HCT116 (cell line): ENCODE data around the gene FBH1. TPM values are rescaled to one million over a fixed set of nuclear protein-coding genes. Genes with fewer than 3 reads are reported as not detected.

Experiments
- ATAC-seq: fragments of 200-7000 bp; cut with Tn5 transposase; 2 replicates; pipeline ENCODE4 v1.9.1; 2020; ENCODE audit warnings: mild to moderate bottlenecking, moderate library complexity
- BruUV-seq: library from RNA; stranded (reverse); fragments of 400-500 nt; replicated peaks from 2 replicates; lab custom pipeline; 2021; lab: Mats Ljungman, UMichigan
- CTCF ChIA-PET: fragments of 300-600 bp; sonication (Branson Sonifier 250); formaldehyde crosslinking; loops from one replicate; lab custom pipeline; 2021; ENCODE audit warnings: antibody characterized with exemption; lab: Charles Lee
- POLR2A ChIA-PET: fragments of 300-600, 350-600 bp; sonication (Branson Sonifier 250); formaldehyde crosslinking; loops from one replicate; lab custom pipeline; 2021; ENCODE audit warnings: antibody characterized with exemption; lab: Charles Lee
- RAD21 ChIA-PET, 2 experiments: fragments of 300-600 bp; sonication (Branson Sonifier 250); formaldehyde crosslinking; loops; one replicate each; lab custom pipeline; 2023; ENCODE audit warnings: low total read pairs in 2 of 2; ENCODE audit not compliant: uncharacterized antibody in 2 of 2, unreplicated experiment in 2 of 2, low non-redundant PET in 1 of 2; lab: Charles Lee
- DNase-seq: peaks from one replicate; pipeline ENCODE4 v3.0.0-alpha.2; 2010; ENCODE audit warnings: low read depth, low spot score
- H2AFZ ChIP-seq: fragments of 200-600 bp; shearing (Covaris generic), sonication (generic); 2 replicates; pipeline ENCODE4 v1.6.1; 2017; ENCODE audit warnings: low read depth, mixed run types, mixed read lengths, antibody characterized with exemption, low read length; ENCODE audit not compliant: poor library complexity, severe bottlenecking
- H3K27ac ChIP-seq: 2 replicates; pipeline ENCODE4 v1.5.1; 2012; ENCODE audit warnings: low read depth, low read length
- H3K27me3 ChIP-seq: fragments of 200-600 bp; sonication (generic); 2 replicates; pipeline ENCODE4 v1.6.1; 2016; ENCODE audit warnings: mixed run types, low read length, mixed read lengths; ENCODE audit not compliant: insufficient read depth
- H3K36me3 ChIP-seq, 2 experiments: fragments of 200-500 bp in 1 of 2; fragments of 200-600 bp in 1 of 2; sonication (Bioruptor generic) in 1 of 2; sonication (generic) in 1 of 2; 2 replicates each; pipeline versions ENCODE4 v1.5.1 to v1.6.1; 2014 to 2016; ENCODE audit warnings: low read length in 2 of 2, inconsistent platforms in 1 of 2, mixed read lengths in 1 of 2, mixed run types in 1 of 2; ENCODE audit not compliant: insufficient read depth in 2 of 2, control insufficient read depth in 1 of 2
- H3K4me1 ChIP-seq, 2 experiments: fragments of 200-600 bp in 1 of 2; sonication (generic) in 1 of 2; 2 replicates each; pipeline versions ENCODE4 v1.5.1 to v1.6.1; 2012 to 2017; ENCODE audit warnings: low read length in 2 of 2, inconsistent platforms in 1 of 2, mild to moderate bottlenecking in 1 of 2, mixed read lengths in 1 of 2, mixed run types in 1 of 2, moderate library complexity in 1 of 2; ENCODE audit not compliant: insufficient read depth in 2 of 2, control insufficient read depth in 1 of 2
- H3K4me2 ChIP-seq: fragments of 200-600 bp; sonication (generic); 2 replicates; pipeline ENCODE4 v1.6.1; 2017; ENCODE audit warnings: mixed run types, low read length, mixed read lengths
- H3K4me3 ChIP-seq, 2 experiments: fragments of 200-600 bp in 1 of 2; sonication (generic) in 1 of 2; replicated peaks in 1 of 2; 2 replicates each; pipeline ENCODE4 v1.5.1; 2011 to 2016; ENCODE audit warnings: low read length in 2 of 2, control low read depth in 1 of 2, low read depth in 1 of 2, mild to moderate bottlenecking in 1 of 2, mixed read lengths in 1 of 2, mixed run types in 1 of 2
- H3K79me2 ChIP-seq: fragments of 200-600 bp; sonication (generic); 2 replicates; pipeline ENCODE4 v1.6.1; 2017; ENCODE audit warnings: mild to moderate bottlenecking, mixed run types, low read length, moderate library complexity, mixed read lengths; ENCODE audit not compliant: insufficient read depth
- H3K9ac ChIP-seq: fragments of 200-600 bp; sonication (generic); 2 replicates; pipeline ENCODE4 v1.6.1; 2016; ENCODE audit warnings: low read length, mixed read lengths
- H3K9me2 ChIP-seq: fragments of 200-600 bp; sonication (generic), shearing (Covaris generic); 2 replicates; pipeline ENCODE4 v1.6.1; 2017; ENCODE audit warnings: mixed run types, mild to moderate bottlenecking, moderate library complexity; ENCODE audit not compliant: insufficient read depth
- H3K9me3 ChIP-seq, 2 experiments: fragments of 200-500 bp in 1 of 2; fragments of 200-600 bp in 1 of 2; sonication (Bioruptor generic) in 1 of 2; sonication (generic) in 1 of 2; 2 replicates each; pipeline ENCODE4 v1.6.1; 2014 to 2017; ENCODE audit warnings: low read length in 2 of 2, mixed read lengths in 2 of 2, inconsistent platforms in 1 of 2, low read depth in 1 of 2, mild to moderate bottlenecking in 1 of 2, mixed run types in 1 of 2, moderate library complexity in 1 of 2; ENCODE audit not compliant: control insufficient read depth in 1 of 2, insufficient read depth in 1 of 2
- H4K20me1 ChIP-seq: fragments of 200-600 bp; sonication (generic), shearing (Covaris generic); 2 replicates; pipeline ENCODE4 v1.6.1; 2017; ENCODE audit warnings: mixed run types, mild to moderate bottlenecking, moderate library complexity; ENCODE audit not compliant: insufficient read depth
- EGR1 ChIP-seq: IDR thresholded peaks from 2 replicates; pipeline ENCODE4 v1.6.1; 2012; ENCODE audit warnings: low read depth
- ELF1 ChIP-seq: IDR thresholded peaks from 2 replicates; pipeline ENCODE4 v1.6.1; 2012; ENCODE audit warnings: low read depth, borderline replicate concordance
- EZH2 ChIP-seq: fragments of 200-600 bp; sonication (generic); IDR thresholded peaks from 2 replicates; pipeline ENCODE4 v1.6.1; 2017; ENCODE audit warnings: antibody characterized with exemption, mixed run types
- EZH2phosphoT487 ChIP-seq: fragments of 200-600 bp; IDR thresholded peaks from 2 replicates; pipeline ENCODE4 v1.6.1; 2018; ENCODE audit warnings: antibody characterized with exemption, borderline replicate concordance
- FOSL1 ChIP-seq: IDR thresholded peaks from 2 replicates; pipeline ENCODE4 v1.6.1; 2012; ENCODE audit warnings: low read depth
- JUND ChIP-seq: IDR thresholded peaks from 2 replicates; pipeline ENCODE4 v1.6.1; 2012
- POLR2A ChIP-seq: IDR thresholded peaks from 2 replicates; pipeline ENCODE4 v1.7.0; 2011; ENCODE audit warnings: borderline replicate concordance; ENCODE audit not compliant: insufficient read depth, insufficient read length; ENCODE audit errors: extremely low read depth
- POLR2AphosphoS5 ChIP-seq: IDR thresholded peaks from 2 replicates; pipeline ENCODE4 v1.6.1; 2011; ENCODE audit warnings: mild to moderate bottlenecking, low read depth, low read length, moderate library complexity
- RAD21 ChIP-seq: IDR thresholded peaks from 2 replicates; pipeline ENCODE4 v1.6.1; 2012; ENCODE audit warnings: low read depth, mild to moderate bottlenecking
- SIN3A ChIP-seq: IDR thresholded peaks from 2 replicates; pipeline ENCODE4 v1.6.1; 2012; ENCODE audit warnings: low read depth
- SP1 ChIP-seq: IDR thresholded peaks from 2 replicates; pipeline ENCODE4 v1.6.1; 2012; ENCODE audit warnings: low read depth
- SRF ChIP-seq: IDR thresholded peaks from 2 replicates; pipeline ENCODE4 v1.6.1; 2012; ENCODE audit warnings: low read depth
- TCF7L2 ChIP-seq: IDR thresholded peaks from 2 replicates; pipeline ENCODE4 v1.7.0; 2011; ENCODE audit warnings: borderline replicate concordance, inconsistent platforms; ENCODE audit not compliant: insufficient read depth, insufficient read length; ENCODE audit errors: extremely low read depth
- ZFX ChIP-seq: fragments of 450-650 bp; IDR thresholded peaks from 2 replicates; pipeline ENCODE4 v1.6.1; 2017
- ZNF274 ChIP-seq: fragments of 200-500 bp; sonication (Bioruptor generic); IDR thresholded peaks from 2 replicates; pipeline ENCODE4 v1.6.1; 2014; ENCODE audit warnings: mild to moderate bottlenecking, low read depth, low read length, inconsistent platforms
- intact Hi-C: fragments of 100-400 bp; cut with micrococcal nuclease; formaldehyde crosslinking; loops from 2 replicates; pipeline ENCODE4 v1.10.0; 2022
- total RNA-seq: library from RNA; stranded (reverse); gene quantifications from one replicate; pipeline ENCODE4 v1.2.1, GENCODE V29; 2021; ENCODE audit not compliant: unreplicated experiment
- TF ChIP-seq, protein P1 (sequence below), 3 experiments: fragments of 200-600 bp in 1 of 3; sonication (generic) in 1 of 3; IDR thresholded peaks in 2 of 3; conservative IDR thresholded peaks in 1 of 3; 2 replicates each; pipeline ENCODE4 v1.5.1; 2012 to 2017; ENCODE audit warnings: low read depth in 2 of 3, low read length in 2 of 3, antibody characterized with exemption in 1 of 3, borderline replicate concordance in 1 of 3, control low read depth in 1 of 3, mild to moderate bottlenecking in 1 of 3, mixed read lengths in 1 of 3, mixed run types in 1 of 3, moderate library complexity in 1 of 3; ENCODE audit not compliant: insufficient read depth in 1 of 3
- TF ChIP-seq, protein P2 (sequence below): IDR thresholded peaks from 2 replicates; pipeline ENCODE4 v1.6.1; 2012
- TF ChIP-seq, protein P3 (sequence below): IDR thresholded peaks from 2 replicates; pipeline ENCODE4 v1.6.1; 2011; ENCODE audit warnings: mild to moderate bottlenecking, low read length, moderate library complexity; ENCODE audit not compliant: insufficient replicate concordance; ENCODE audit errors: extremely low read depth
- TF ChIP-seq, protein P4 (sequence below): IDR thresholded peaks from 2 replicates; pipeline ENCODE4 v1.6.1; 2012; ENCODE audit warnings: low read depth

FBH1 gene
- total RNA-seq, 1 experiment from 2014 or later, result 70.2 TPM

DNA sequence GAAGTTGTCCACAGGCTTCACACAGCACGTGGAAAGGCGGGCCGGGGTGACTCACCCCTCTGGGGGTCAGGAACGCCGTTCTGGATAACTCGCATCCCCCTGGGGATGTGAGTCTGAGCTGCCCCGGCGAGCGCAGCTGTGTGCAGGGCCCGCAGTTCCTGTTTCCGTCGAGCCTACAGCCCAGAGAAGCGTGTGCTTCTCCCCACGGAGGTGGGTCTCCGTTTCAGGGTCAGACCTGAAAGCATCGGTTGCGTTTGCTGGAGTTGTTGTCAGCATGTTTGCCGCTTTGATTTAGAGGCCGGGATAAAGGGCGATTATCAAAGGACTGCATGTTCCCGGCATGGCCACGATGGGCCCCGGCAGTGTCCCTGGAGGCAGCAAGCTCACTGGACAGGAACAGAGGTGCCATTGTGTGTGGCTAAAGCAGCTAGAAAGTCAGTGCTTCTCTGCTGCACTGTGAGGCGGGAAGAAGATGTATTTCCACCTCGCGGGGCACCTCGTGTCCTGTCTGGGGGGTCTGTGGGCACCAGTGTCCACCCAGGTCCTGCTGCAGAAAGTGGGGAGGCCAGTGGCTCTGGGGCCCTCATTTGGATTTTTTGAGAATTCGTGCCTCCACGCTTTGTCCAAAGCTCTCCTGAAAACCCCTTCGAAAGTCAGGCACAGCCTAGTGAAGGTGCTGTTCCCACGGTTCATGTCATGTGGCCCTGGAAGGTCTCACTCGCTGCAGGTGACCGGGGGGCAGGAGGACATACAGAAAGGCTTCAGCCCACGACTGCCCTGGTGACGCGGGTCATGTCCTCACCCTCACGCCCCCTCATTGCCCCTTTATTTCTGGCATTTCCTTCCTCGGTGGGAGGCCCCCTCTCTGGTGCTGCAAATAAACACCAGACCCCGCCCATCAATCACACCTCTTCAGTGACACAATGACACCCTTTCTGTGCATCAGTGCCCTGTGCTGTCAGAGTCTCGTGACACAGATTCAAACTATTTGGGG, 49.4 kb upstream of the FBH1 start:
- H3K79me2 ChIP-seq, result no peaks in the 10 kb centered on the region
- no peaks in the 10 kb centered on the region for H4K20me1 ChIP-seq
- H3K9me3 ChIP-seq, result no peaks in the 10 kb centered on the region
- no peak overlapping the region for H3K9ac ChIP-seq
- BruUV-seq, result no TSS peak
- ChIA-PET POLR2A (no interaction called here), RAD21 (no interaction called here)
- no peaks in the 10 kb centered on the region for H3K27me3 ChIP-seq
- H3K27ac ChIP-seq, result no peak overlapping the region
- H2AFZ ChIP-seq, result no peak overlapping the region
- no peak overlapping the region for H3K4me3 ChIP-seq
- H3K9me2 ChIP-seq, result no peaks in the 10 kb centered on the region
- TF ChIP-seq ELF1 (no peak), SP1 (no peak), RAD21 (no peak), POLR2A (no peak), FOSL1 (no peak), SIN3A (no peak), EGR1 (no peak), POLR2AphosphoS5 (no peak), EZH2phosphoT487 (no peak), EZH2 (no peak), SRF (no peak), ZFX (no peak), TCF7L2 (no peak), JUND (no peak), ZNF274 (no peak)
- TF ChIP-seq, protein P1, sequence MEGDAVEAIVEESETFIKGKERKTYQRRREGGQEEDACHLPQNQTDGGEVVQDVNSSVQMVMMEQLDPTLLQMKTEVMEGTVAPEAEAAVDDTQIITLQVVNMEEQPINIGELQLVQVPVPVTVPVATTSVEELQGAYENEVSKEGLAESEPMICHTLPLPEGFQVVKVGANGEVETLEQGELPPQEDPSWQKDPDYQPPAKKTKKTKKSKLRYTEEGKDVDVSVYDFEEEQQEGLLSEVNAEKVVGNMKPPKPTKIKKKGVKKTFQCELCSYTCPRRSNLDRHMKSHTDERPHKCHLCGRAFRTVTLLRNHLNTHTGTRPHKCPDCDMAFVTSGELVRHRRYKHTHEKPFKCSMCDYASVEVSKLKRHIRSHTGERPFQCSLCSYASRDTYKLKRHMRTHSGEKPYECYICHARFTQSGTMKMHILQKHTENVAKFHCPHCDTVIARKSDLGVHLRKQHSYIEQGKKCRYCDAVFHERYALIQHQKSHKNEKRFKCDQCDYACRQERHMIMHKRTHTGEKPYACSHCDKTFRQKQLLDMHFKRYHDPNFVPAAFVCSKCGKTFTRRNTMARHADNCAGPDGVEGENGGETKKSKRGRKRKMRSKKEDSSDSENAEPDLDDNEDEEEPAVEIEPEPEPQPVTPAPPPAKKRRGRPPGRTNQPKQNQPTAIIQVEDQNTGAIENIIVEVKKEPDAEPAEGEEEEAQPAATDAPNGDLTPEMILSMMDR (IDR thresholded peaks at IDR 0.05 in 2 of 3, conservative IDR thresholded peaks at IDR 0.05 in 1 of 3; ENCODE audit: borderline replicate concordance in 1 of 3, insufficient read depth in 1 of 3, low read depth in 2 of 3, low read length in 2 of 3), result no peak
- TF ChIP-seq, protein P2, sequence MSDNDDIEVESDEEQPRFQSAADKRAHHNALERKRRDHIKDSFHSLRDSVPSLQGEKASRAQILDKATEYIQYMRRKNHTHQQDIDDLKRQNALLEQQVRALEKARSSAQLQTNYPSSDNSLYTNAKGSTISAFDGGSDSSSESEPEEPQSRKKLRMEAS, result no peak
- TF ChIP-seq, protein P3, sequence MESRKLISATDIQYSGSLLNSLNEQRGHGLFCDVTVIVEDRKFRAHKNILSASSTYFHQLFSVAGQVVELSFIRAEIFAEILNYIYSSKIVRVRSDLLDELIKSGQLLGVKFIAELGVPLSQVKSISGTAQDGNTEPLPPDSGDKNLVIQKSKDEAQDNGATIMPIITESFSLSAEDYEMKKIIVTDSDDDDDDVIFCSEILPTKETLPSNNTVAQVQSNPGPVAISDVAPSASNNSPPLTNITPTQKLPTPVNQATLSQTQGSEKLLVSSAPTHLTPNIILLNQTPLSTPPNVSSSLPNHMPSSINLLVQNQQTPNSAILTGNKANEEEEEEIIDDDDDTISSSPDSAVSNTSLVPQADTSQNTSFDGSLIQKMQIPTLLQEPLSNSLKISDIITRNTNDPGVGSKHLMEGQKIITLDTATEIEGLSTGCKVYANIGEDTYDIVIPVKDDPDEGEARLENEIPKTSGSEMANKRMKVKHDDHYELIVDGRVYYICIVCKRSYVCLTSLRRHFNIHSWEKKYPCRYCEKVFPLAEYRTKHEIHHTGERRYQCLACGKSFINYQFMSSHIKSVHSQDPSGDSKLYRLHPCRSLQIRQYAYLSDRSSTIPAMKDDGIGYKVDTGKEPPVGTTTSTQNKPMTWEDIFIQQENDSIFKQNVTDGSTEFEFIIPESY, result no peak
- TF ChIP-seq, protein P4, sequence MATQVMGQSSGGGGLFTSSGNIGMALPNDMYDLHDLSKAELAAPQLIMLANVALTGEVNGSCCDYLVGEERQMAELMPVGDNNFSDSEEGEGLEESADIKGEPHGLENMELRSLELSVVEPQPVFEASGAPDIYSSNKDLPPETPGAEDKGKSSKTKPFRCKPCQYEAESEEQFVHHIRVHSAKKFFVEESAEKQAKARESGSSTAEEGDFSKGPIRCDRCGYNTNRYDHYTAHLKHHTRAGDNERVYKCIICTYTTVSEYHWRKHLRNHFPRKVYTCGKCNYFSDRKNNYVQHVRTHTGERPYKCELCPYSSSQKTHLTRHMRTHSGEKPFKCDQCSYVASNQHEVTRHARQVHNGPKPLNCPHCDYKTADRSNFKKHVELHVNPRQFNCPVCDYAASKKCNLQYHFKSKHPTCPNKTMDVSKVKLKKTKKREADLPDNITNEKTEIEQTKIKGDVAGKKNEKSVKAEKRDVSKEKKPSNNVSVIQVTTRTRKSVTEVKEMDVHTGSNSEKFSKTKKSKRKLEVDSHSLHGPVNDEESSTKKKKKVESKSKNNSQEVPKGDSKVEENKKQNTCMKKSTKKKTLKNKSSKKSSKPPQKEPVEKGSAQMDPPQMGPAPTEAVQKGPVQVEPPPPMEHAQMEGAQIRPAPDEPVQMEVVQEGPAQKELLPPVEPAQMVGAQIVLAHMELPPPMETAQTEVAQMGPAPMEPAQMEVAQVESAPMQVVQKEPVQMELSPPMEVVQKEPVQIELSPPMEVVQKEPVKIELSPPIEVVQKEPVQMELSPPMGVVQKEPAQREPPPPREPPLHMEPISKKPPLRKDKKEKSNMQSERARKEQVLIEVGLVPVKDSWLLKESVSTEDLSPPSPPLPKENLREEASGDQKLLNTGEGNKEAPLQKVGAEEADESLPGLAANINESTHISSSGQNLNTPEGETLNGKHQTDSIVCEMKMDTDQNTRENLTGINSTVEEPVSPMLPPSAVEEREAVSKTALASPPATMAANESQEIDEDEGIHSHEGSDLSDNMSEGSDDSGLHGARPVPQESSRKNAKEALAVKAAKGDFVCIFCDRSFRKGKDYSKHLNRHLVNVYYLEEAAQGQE, result no peak
- TF ChIP-seq, all 23 proteins: peak for 0
- Histone ChIP-seq H3K4me1 (no peaks in the 10 kb centered on the region), H3K36me3 (no peaks in the 10 kb centered on the region), H3K4me2 (no peak overlapping the region)
- DNase-seq, result no peak
- no peak for ATAC-seq
- intact Hi-C loops, result no loop called here
- CTCF ChIA-PET, result no interaction called here
